Activated CD8-positive, alpha-beta memory T cell treated with anti-CD3 and anti-CD28 coated beads for 24 hours (primary cell): Measurements from ENCODE around the gene TCEAL4.
"Not testable (repeated sequence)": the region's sequence is repeated elsewhere in the genome, so short reads cannot be mapped to it uniquely, and the experiment has no call there.

ENCODE experiments used
- DNase-seq: peaks from one replicate; pipeline ENCODE4 v3.0.0-alpha.2; 2020

The TCEAL4 gene

GRCh38 chrX:103595202-103595601 is 9.9 kb downstream of the TCEAL4 start:
- not testable (repeated sequence) for DNase-seq

- peak; percentile 63 for DNase-seq
Observed at GRCh38 chrX:103607364-103608305, 22.3 kb downstream of the TCEAL4 start, which contains the start of gene TCEAL3. TCEAL3 (plus strand) TSS chrX:103607963; CDS start chrX:103609065, 1,102 bp downstream.

GRCh38 chrX:103608306-103608963 is 23.1 kb downstream of the TCEAL4 start:
- DNase-seq: peak; percentile 59

GRCh38 chrX:103610282-103610681 is 25.0 kb downstream of the TCEAL4 start:
- no peak for DNase-seq

- DNase-seq: no peak
Observed at GRCh38 chrX:103613362-103613890, 28.1 kb downstream of the TCEAL4 start.

- no peak for DNase-seq
Observed at GRCh38 chrX:103614999-103615398, 29.7 kb downstream of the TCEAL4 start.

GRCh38 chrX:103615781-103616371 is 30.6 kb downstream of the TCEAL4 start:
- no peak for DNase-seq

GRCh38 chrX:103616676-103617186 is 31.4 kb downstream of the TCEAL4 start:
- no peak for DNase-seq

- no peak for DNase-seq
Observed at GRCh38 chrX:103624111-103624510, 38.8 kb downstream of the TCEAL4 start.

GRCh38 chrX:103626855-103627254 is 41.5 kb downstream of the TCEAL4 start:
- no peak for DNase-seq

GRCh38 chrX:103628386-103629317 is 43.3 kb downstream of the TCEAL4 start, which contains the start of gene TCEAL1:
TCEAL1 (plus strand) TSS chrX:103628975; CDS start chrX:103629917, 942 bp downstream.
- DNase-seq: peak; percentile 71

- DNase-seq: peak; percentile 69
Observed at GRCh38 chrX:103629318-103630170, 44.2 kb downstream of the TCEAL4 start.

GRCh38 chrX:103630171-103630511 is 44.8 kb downstream of the TCEAL4 start:
- no peak for DNase-seq

- DNase-seq: no peak
Observed at GRCh38 chrX:103631145-103631544, 45.8 kb downstream of the TCEAL4 start.

GRCh38 chrX:103635436-103635835 is 50.1 kb downstream of the TCEAL4 start:
- no peak for DNase-seq
